ENCODE results near the gene NTNG1.

The NTNG1 gene

GRCh38 chr1:107525961-107526360 is 385.1 kb downstream of the NTNG1 start:
- no peak for DNase-seq

- DNase-seq, result no peak
Measured at GRCh38 chr1:107526524-107527198, 385.8 kb downstream of the NTNG1 start.

DNA sequence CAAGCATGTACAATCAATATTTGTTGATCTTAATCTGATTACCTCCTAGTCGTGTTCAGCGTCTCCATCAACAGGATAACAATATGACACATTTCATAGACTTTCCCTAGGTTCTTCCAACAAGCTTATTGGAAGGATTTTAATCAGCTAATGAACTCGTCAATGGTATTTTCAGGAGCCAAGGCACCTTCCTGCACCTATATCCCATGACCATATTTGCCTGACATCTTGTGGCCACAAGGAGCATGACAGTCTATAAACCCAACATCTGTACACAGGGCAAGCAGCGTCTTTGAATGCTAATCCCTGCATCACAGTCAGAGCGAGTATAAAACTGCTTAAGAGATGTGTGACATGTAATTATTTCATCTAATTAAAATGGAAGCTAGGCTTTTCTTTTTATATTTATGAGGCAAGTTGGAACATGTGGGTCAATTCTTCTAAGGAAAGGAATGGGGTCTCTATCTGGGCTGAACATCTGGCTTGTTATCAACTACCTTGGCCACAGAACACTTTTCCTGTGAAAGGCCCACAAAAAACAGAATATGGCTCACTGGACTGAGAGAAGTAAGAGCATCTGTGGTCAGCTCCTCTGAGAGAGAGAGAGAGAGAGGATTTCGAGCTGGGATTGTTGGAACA is 388.8 kb downstream of the NTNG1 start:
- no peak for DNase-seq

GRCh38 chr1:107530543-107530942 is 389.7 kb downstream of the NTNG1 start:
- DNase-seq, result no peak

DNA sequence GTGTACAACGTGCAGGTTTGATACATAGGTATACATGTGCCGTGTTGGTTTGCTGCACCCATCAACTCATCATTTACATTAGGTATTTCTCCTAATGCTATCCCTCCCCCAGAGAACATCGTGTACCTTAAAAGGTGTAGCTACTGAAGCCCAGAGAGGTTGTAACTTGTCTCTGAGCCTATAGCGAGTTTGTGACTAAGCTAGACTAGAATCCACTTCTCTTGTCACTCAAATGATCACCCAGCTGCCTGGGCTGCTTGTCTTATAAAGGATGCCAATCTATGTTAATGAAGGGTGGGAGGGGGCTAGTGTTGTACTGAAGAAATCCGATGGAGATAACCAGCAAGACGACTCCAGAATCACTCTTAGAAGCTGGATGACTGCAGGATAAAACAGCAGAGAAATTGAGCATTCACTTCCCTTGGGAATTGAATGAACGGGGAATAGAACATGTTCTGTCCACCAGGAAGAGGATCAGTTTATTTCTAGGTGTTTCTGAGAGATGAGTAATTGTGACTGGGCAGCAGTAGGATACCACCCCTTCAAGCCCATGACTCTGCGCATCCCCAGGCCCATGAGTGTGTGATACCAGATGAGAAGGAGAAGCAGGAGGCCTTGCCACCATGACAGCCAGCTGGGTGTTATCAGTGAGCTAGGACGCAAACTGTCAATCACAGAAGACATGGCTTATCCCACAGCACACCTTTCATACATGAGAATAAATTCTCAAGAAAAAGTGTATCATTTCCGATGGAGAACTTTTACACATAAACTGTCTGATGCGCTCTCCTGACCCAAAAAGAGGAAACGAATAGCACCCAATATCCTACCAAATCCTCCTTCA is 390.4 kb downstream of the NTNG1 start:
- no peak for DNase-seq

GRCh38 chr1:107532318-107532717 is 391.5 kb downstream of the NTNG1 start:
- no peak for DNase-seq

All from CD4-positive, alpha-beta T cell treated with Interleukin-17A for 4 hours (primary cell).